HG02970 (cell line): ENCODE measurements around the gene AMN.

Source experiments
- ATAC-seq: cut with Tn5 transposase; IDR thresholded peaks from one replicate; pipeline ENCODE4 v1.9.1; 2021; ENCODE audit warnings: mild to moderate bottlenecking, moderate library complexity, moderate number of reproducible peaks; ENCODE audit not compliant: unreplicated experiment, low FRiP score

AMN gene

GRCh38 chr14:102962111-102962627, 39.7 kb downstream of the AMN start:
- ATAC-seq: no peak

DNA sequence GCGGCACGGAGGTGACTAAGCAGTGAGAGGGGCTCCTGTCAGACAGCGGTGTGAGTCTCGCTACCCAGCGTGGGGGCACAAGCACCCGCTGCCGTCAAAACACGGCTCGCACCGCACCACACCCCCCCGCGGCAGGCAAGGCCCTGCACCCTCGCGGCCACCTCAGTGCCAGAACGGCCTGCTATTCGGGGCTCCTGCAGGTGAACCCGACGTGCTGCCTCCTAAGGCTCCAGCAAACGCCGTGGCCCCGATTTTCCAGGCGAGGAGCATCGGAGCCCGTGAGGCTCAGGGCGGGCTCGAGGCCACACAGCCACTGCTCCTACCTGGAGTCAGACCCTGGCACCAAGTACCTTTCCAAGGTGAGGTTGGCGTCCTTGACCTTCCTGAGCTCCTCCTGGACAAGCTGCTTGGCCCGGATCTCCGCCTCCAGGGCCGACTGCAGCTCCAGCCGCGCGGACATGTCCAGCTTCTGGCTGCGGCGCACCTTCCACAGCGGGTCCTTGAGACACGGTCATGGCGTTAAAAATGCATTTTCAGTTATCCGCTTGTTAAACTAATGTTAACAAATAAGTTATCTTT, 41.8 kb downstream of the AMN start:
- ATAC-seq: no peak

DNA sequence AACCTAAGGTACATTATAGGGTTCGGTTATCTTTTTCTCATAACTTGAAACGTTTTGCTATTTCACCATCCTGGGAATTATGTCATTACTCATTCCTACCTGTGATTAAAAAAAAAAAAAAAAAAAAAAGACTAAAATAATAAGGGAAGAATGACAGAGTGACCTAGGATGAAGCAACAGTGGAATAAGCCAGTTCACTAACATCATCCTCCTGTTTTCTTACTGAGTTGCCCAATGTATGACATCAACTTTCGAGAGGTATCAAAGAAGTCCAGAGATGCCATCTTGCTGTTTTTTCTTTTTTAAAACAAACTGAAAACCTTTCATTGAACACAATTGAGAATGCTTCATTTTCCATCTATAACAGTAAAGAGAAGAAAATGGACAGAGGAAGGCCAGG, 42.8 kb downstream of the AMN start:
- ATAC-seq: no peak

- ATAC-seq: no peak
Measured at GRCh38 chr14:102965971-102966655, 43.6 kb downstream of the AMN start.

DNA sequence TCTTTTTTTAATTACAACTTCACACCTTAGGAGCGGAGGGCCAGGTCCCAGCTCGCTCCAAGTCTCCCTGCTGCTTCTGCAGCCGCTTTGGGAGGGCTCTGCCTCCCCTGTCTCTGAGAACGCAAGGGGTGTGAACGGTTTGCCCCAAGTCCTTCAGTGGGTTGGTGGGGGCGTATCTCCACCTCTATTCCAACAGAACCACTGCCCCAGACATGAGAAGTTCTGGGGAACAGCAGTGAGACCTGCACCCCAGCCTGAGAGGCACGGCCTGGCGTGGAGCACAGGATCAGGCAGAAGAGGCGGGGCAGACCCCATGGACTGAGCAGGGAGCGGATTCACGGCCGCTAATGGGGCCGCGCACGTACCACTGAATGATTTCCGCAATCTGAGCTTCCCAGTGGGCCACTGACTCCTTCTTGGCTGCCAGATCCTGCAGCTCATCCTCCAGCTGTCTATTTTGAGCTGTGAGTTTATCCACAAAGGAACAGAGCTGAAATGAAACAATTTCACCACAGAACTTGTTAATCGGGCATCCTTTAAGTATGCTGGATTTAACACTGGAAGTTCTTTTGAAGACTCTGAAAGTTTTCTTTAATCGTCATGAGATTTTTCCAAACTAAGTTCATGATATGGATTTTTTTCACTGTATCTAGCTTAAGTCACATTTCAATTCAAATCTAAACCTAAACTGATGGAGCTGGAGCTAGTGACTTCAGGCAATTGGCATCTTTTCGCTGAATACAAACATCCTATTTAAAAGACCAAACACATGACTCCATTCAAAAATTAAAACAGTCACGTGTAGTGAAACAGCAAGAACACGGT, 44.4 kb downstream of the AMN start:
- no peak for ATAC-seq

- ATAC-seq: no peak
Measured at GRCh38 chr14:102967506-102967795, 45.0 kb downstream of the AMN start.

DNA sequence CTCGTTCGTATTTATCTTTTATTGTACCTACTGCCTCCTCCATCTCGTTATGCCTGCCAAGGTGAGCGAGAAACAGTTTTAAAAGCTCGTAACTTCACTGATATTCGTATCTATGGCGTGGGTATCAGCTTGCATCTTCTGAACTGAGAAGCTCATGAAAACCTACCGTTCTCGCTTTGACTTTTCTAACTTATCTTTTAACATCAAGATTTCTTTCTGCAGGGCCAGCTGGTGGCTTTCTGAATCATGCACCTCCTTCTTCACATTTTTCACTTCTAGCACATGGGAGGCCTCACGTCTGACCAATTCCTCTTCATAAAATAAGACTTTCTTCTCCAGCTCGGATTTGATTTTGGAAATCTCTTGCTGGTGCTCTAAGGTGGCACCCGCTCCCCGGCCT, 45.8 kb downstream of the AMN start:
- no peak for ATAC-seq

- ATAC-seq: no peak
Measured at GRCh38 chr14:102969060-102969791, 46.8 kb downstream of the AMN start.

- no peak for ATAC-seq
Measured at GRCh38 chr14:102969901-102970300, 47.4 kb downstream of the AMN start.

DNA sequence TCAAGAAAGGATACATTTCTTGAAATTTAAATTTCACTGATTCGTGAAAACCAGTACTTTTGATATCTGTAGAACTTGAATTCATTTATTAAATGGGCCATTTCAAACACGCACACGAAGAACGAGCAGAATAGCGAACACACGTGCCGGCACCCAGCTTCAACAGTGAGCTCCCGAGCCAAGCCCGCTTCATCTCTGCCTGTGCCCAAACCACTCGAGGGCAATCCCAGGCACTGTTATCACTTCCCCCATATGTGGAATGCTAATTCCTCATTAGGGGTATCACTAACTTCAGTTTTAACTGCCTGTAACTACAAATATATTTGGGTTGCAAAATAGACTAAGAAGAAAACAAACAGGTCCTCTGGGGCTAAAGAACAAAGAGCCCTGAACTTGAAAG, 48.0 kb downstream of the AMN start:
- ATAC-seq: no peak

- ATAC-seq: no peak
Measured at GRCh38 chr14:102971314-102971713, 48.9 kb downstream of the AMN start.

DNA sequence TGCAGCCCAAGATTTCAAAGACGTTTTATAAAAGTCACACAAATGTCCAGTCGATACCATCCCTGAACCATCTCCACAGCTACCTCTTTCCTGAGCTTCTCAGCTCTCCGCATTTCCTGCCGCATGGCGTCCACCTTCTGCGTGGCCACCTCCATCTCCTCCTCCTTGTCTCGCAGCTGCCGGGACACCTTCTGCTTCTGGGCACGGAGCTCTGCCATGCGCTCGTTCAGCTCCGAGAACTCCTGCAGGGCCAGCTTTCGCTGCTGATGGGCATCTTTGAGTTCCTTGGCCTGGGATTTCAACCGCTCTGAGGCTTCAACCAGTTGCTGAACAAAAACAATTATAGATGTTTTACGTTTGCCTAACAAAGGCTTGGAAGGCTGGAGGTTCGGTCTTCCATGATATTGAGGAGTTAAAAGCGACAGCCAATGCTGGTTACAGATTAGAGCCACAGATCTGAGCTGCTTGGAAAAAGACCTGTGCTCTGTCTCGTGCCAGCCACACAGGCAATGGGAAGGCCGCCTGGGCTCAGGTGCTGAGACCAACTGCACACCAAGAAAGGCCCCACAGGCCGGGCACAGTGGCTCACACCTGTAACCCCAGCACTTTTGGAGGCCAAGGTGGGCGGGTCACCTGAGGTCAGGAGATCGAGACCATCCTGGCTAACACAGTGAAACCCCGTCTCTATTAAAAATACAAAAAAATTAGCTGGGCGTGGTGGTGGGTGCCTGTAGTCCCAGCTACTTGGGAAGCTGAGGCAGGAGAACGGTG, 49.6 kb downstream of the AMN start:
- no peak for ATAC-seq

- ATAC-seq: no peak
Measured at GRCh38 chr14:102973706-102974285, 51.3 kb downstream of the AMN start.

DNA sequence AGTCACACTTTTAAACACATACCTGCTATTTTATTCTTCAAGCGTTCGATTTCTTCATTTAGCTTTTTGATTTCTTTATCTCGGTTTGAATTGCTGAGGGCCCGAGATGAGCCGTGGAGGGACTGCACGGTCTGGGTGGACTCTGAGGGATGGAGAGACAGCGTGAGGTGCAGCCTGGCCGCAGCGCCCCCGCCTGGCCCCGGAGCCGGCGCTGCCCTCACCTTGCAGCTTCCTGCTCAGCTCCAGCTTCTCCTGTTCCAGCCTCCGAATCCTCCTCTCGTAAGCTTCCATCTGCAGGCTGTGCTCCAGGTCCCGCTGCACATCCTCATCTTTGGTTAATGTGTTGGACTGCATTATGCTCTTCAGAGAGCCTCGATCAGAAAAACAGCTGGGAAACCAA, 53.2 kb downstream of the AMN start:
- ATAC-seq: no peak

DNA sequence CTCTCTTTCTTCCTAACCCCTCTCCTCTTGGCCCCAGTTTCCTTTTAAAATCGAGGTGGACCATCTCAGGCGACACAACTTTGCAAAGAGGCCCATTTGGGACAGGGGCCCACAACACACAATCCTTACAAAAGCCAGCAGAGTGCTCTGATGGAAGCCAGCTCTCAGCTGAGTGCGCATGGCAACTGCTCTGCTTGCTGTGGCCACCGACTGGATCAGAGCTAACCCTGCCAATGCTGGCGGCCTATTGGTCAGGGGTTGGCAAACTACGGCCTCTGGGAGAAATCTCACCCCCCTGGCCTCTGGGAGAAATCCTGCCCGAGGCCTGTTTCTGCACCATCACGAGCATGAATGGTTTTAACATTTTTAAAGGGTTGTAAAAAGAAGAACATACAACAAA, 55.0 kb downstream of the AMN start:
- no peak for ATAC-seq

GRCh38 chr14:102979406-102979805, 56.9 kb downstream of the AMN start:
- ATAC-seq: no peak

DNA sequence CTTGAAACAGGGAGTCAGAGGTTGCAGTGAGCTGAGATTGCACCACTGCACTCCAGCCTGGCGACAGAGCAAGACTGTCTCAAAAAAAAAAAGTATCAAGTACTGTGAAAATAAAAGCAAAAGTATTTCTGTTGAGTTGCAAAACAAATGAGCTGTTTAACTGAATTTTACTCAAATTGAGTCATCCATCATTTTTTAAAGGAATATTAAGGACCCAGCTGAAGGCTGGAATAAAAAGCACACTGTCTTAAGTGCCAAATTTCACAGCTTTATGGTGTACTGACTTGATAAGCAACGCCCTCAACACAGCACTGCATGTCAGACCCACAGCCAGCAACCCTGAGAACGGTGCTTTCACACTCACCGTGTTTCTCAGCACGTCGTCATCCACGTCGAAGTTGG, 57.9 kb downstream of the AMN start:
- ATAC-seq: no peak
